ENCODE results near the gene SLC25A5.
A peak's percentile ranks its signal among the peaks of the same experiment; 100 is the strongest.

The SLC25A5 gene

DNA sequence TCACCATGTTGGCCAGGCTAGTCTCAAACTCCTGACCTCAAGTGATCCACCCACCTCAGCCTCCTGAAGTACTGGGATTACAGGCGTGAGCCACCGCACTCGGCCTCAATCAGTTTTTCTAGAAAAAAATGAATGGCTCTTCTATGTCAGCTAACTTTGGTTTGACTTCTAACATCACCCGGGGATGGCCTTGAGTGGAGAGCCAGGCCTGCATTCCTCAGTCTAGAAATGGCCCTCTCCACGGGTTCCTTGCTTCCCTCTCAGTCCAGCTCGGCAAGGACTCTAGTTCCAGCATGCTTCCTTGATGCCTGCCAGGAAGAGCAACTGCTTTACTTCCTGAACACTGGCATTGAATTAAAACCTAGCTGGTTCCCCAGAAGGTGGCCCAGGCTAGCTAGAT is 39.0 kb downstream of the SLC25A5 start:
- DNase-seq: no peak

DNA sequence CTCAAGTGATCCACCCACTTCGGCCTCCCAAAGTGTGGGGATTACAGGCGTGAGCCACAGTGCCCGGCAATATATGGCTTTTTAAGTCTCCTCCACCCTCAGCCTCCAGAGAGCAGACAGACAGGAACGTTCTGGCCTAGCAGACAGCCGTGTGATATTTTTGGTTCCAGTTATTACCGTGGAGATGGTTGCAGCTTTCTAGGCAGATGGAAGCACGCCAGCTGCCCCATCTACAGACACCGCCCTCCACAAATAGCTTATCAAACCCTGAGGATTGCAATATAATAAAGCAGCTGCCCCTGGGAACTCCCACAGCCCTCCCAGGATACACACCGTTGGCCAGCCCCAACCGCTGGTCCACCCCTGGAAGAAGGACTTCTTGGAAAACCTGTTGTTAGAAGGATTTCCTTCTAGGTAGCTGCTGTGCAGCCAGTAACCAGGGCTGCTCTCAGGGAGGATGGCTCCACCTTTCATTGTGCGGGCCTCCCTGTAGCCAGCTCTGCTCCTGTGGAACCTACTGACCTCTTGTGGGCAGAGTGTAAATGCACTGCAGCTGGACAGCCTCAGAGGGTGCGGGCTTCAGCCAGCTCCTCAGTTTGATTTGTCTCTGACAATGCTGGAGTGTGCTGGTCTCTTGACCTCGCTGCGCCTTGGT is 44.0 kb downstream of the SLC25A5 start:
- DNase-seq: peak; percentile 81

DNA sequence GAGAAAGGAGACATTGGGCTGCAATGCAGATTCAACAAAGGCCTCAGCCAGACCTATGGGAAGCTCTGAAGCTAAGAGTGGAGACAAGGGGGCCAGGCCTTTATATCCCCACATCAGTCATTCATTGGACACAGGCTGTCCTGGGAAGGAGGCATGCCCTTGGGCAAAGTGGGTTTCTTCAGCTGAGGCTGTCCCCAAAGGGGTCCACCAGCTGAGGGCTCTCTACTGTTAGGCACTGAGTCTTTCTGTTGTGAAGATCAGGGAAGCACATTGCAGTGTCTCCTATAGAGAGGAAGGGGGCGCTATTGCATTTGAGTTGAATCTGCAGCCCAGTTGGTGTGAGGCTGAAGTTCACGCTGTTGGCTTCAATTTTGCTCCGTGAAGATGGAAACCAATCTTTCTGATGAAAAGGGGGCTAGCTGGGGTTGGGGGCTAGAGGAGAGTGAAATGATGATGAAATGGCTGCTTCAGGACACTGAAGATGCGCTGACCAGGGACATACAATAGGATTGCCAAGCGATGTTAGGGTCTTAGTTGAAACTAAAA is 48.0 kb downstream of the SLC25A5 start:
- peak; percentile 67 for DNase-seq

DNA sequence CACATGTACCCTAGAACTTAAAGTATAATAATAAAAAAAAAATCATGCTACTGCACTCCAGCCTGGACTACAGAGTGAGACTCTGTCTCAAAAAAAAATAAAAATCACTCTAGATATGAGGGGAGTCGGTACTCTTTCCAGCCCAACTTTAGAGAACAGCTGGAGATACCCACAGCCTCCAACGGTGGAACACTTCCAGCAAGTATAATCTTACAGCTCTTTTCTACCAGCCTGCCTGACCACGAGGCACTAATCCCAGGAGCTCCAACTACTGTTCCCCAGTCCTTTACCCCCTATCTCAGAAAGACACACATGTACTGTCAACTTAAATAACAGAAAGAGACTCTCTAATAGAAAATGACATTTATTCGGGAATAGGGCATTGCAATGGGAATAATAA is 50.1 kb downstream of the SLC25A5 start:
- peak; percentile 3 for DNase-seq
